HepG2 (cell line): ENCODE measurements around the gene MTHFD1. TPM values are rescaled to one million over a fixed set of nuclear protein-coding genes. Genes with fewer than 3 reads are reported as not detected.
A peak's percentile ranks its signal among the peaks of the same experiment; 100 is the strongest.

ENCODE experiments used
- ATAC-seq: fragments of 200-7000 bp; cut with Tn5 transposase; 3 replicates; pipeline ENCODE4 v1.9.1; 2020; ENCODE audit warnings: mild to moderate bottlenecking, moderate library complexity
- BruUV-seq: library from RNA; stranded (reverse); fragments of 400-500 nt; replicated peaks from 2 replicates; lab custom pipeline; 2021; lab: Mats Ljungman, UMichigan
- CTCF ChIA-PET: fragments of 300-600 bp; formaldehyde crosslinking; extraction: SDS; loops from one replicate; lab custom pipeline; 2021; ENCODE audit warnings: low total read pairs, inconsistent platforms, low intra/inter-chr PET ratio; lab: Yijun Ruan, JAX
- POLR2A ChIA-PET: fragments of 350-600 bp; sonication (Branson Sonifier 250); formaldehyde crosslinking; loops from one replicate; lab custom pipeline; 2020; ENCODE audit warnings: antibody characterized with exemption, inconsistent platforms; lab: Yijun Ruan, JAX
- DNase-seq: peaks from one replicate; pipeline ENCODE4 v3.0.0-alpha.2; 2015; ENCODE audit warnings: low spot score
- FAIRE-seq: peaks from 3 replicates; lab custom pipeline; 2011; peaks lifted over from hg19 to GRCh38; lab: Jason Lieb, UNC
- H2AFZ ChIP-seq: one replicate; pipeline ENCODE4 v1.6.1; 2011; ENCODE audit warnings: low read length, inconsistent platforms
- H3K27ac ChIP-seq: fragments of 300-600 bp; 3 replicates; pipeline ENCODE4 v1.8.0; 2011; ENCODE audit warnings: mixed run types, mild to moderate bottlenecking, mixed read lengths, low read length, inconsistent platforms; ENCODE audit not compliant: insufficient read depth; ENCODE audit errors: extremely low read length
- H3K27me3 ChIP-seq, 2 experiments: fragments of 200-600 bp in 1 of 2; 2 replicates in 1 of 2; 3 replicates in 1 of 2; pipeline versions ENCODE4 v1.6.0 to v1.8.0; 2011; ENCODE audit warnings: low read length in 2 of 2, mild to moderate bottlenecking in 2 of 2, moderate library complexity in 2 of 2, inconsistent platforms in 1 of 2; ENCODE audit not compliant: insufficient read depth in 2 of 2, control insufficient read depth in 1 of 2
- H3K36me3 ChIP-seq, 2 experiments: fragments of 200-600 bp in 1 of 2; replicated peaks in 1 of 2; 2 replicates in 1 of 2; 3 replicates in 1 of 2; pipeline versions ENCODE4 v1.5.1 to v1.8.0; 2011; ENCODE audit warnings: low read length in 2 of 2, inconsistent platforms in 1 of 2; ENCODE audit not compliant: insufficient read depth in 2 of 2, control insufficient read depth in 1 of 2
- H3K4me1 ChIP-seq: 2 replicates; pipeline ENCODE4 v1.5.1; 2012; ENCODE audit warnings: low read length, inconsistent platforms; ENCODE audit not compliant: insufficient read depth
- H3K4me2 ChIP-seq: 2 replicates; pipeline ENCODE4 v1.6.0; 2011; ENCODE audit warnings: low read depth, low read length, inconsistent platforms
- H3K4me3 ChIP-seq, 3 experiments: fragments of 200-600 bp in 1 of 3; sonication (generic), shearing (Covaris generic) in 1 of 3; replicated peaks in 1 of 3; 2 replicates each; pipeline ENCODE4 v1.5.1; 2011 to 2016; ENCODE audit warnings: low read length in 3 of 3, inconsistent platforms in 2 of 3, low read depth in 2 of 3, mild to moderate bottlenecking in 2 of 3, control low read depth in 1 of 3, mixed read lengths in 1 of 3; ENCODE audit not compliant: insufficient read depth in 1 of 3
- H3K79me2 ChIP-seq: one replicate; pipeline ENCODE4 v1.6.1; 2011; ENCODE audit warnings: low read length, inconsistent platforms; ENCODE audit not compliant: insufficient read depth
- H3K9ac ChIP-seq: 2 replicates; pipeline ENCODE4 v1.6.0; 2011; ENCODE audit warnings: mild to moderate bottlenecking, low read depth, low read length, inconsistent platforms; ENCODE audit not compliant: insufficient read depth
- H3K9me3 ChIP-seq: 2 replicates; pipeline ENCODE4 v1.5.1; 2012; ENCODE audit warnings: mild to moderate bottlenecking, low read length
- H4K20me1 ChIP-seq: 2 replicates; pipeline ENCODE4 v1.6.0; 2011; ENCODE audit warnings: inconsistent platforms, mild to moderate bottlenecking, low read length, moderate library complexity; ENCODE audit not compliant: insufficient read depth
- ATF3 ChIP-seq: sonication (generic); formaldehyde crosslinking; IDR thresholded peaks from 2 replicates; pipeline ENCODE4 v1.4.0; 2020; ENCODE audit warnings: missing genetic modification reagents
- BCLAF1 ChIP-seq: fragments of 450-650 bp; IDR thresholded peaks from 2 replicates; pipeline ENCODE4 v1.6.1; 2017; ENCODE audit warnings: mild to moderate bottlenecking
- NR2F6 ChIP-seq, 2 experiments: IDR thresholded peaks; 2 replicates each; pipeline ENCODE4 v1.6.1; 2016; ENCODE audit warnings: antibody characterized with exemption in 1 of 2, mild to moderate bottlenecking in 1 of 2
- POGK ChIP-seq: sonication (generic); formaldehyde crosslinking; conservative IDR thresholded peaks from 2 replicates; pipeline ENCODE4 v1.8.0; 2022; ENCODE audit warnings: mild to moderate bottlenecking, moderate library complexity, missing genetic modification reagents
- REL ChIP-seq: sonication (generic); formaldehyde crosslinking; conservative IDR thresholded peaks from 2 replicates; pipeline ENCODE4 v1.8.0; 2022; ENCODE audit warnings: mild to moderate bottlenecking, missing genetic modification reagents, moderate library complexity
- SKI ChIP-seq: fragments of 450-650 bp; IDR thresholded peaks from one replicate; pipeline ENCODE4 v1.6.1; 2018; ENCODE audit warnings: mild to moderate bottlenecking; ENCODE audit not compliant: partially characterized antibody
- TFAP4 ChIP-seq: sonication (generic); IDR thresholded peaks from 2 replicates; pipeline ENCODE4 v1.6.1; 2016; ENCODE audit warnings: low read depth, borderline replicate concordance
- ZNF34 ChIP-seq: sonication (generic); formaldehyde crosslinking; IDR thresholded peaks from 2 replicates; pipeline ENCODE4 v1.4.0; 2020; ENCODE audit warnings: mild to moderate bottlenecking, missing genetic modification reagents, borderline replicate concordance
- ZNF703 ChIP-seq: sonication (generic); formaldehyde crosslinking; IDR thresholded peaks from 2 replicates; pipeline ENCODE4 v1.5.1; 2020; ENCODE audit warnings: missing genetic modification reagents, mild to moderate bottlenecking, moderate library complexity, borderline replicate concordance
- ZNF720 ChIP-seq: sonication (generic); formaldehyde crosslinking; IDR thresholded peaks from 2 replicates; pipeline ENCODE4 v1.4.0; 2020; ENCODE audit warnings: missing genetic modification reagents
- WGBS: methylation state at CpG from one replicate; pipeline ENCODE4 v1.1.6; 2017; ENCODE audit warnings: low lambda C conversion rate; 5-methylcytosine and 5-hydroxymethylcytosine counted together
- in situ Hi-C: cut with HindIII; loops from 2 replicates; pipeline ENCODE4 v1.10.0; 2017; ENCODE audit warnings: low pct_unique_long_range_greater_than_20kb; ENCODE audit not compliant: extremely low pct_ligation_motif_present
- intact Hi-C: fragments of 100-400 bp; cut with micrococcal nuclease; formaldehyde crosslinking; loops from one replicate; pipeline ENCODE4 v1.10.0; 2022; ENCODE audit not compliant: unreplicated experiment
- polyA plus RNA-seq, 8 experiments: library from polyadenylated mRNA; depleted of rRNA in 3 of 8; stranded (reverse) in 7 of 8; unstranded in 1 of 8; fragments of >200 nt; fragmentation: Illumina TruSeq in 4 of 8; extraction: Trizol in 4 of 8; gene quantifications; 2 replicates each; pipeline versions ENCODE4 v1.2.1 to v1.2.3, GENCODE V29; 2011 to 2016; ENCODE audit warnings: low read depth in 4 of 8, missing spikeins in 1 of 8, mixed read lengths in 1 of 8; ENCODE audit not compliant: insufficient read depth in 1 of 8
- total RNA-seq, 5 experiments: library from RNA; depleted of rRNA; stranded (reverse); fragments of >200 nt; fragmentation: Illumina TruSeq; extraction: Trizol; gene quantifications; 2 replicates each; pipeline ENCODE4 v1.2.3, GENCODE V29; 2016; ENCODE audit warnings: low read depth in 1 of 5

MTHFD1 gene
- total and polyA plus RNA-seq, 2 of the 13 experiments (the other 11 are each of a cell fraction or from before 2014, with no cell fraction given): 31.0 to 106 TPM

GRCh38 chr14:64416348-64416932 is 28.3 kb downstream of the MTHFD1 start:
- Histone ChIP-seq H3K4me2 (no peak overlapping the region), H4K20me1 (no peaks in the 10 kb centered on the region), H2AFZ (no peak overlapping the region), H3K27ac (no peak overlapping the region), H3K79me2 (no peaks in the 10 kb centered on the region), H3K9ac (no peak overlapping the region), H3K9me3 (no peaks in the 10 kb centered on the region), H3K27me3 (no peaks in the 10 kb centered on the region), H3K4me1 (no peaks in the 10 kb centered on the region), H3K36me3 (peaks cover 19 to 77% of the 10 kb centered on the region in 2 experiments), H3K4me3 (no peak overlapping the region)
- intact Hi-C loops (no loop called here), in situ Hi-C loops (no loop called here)
- 84% methylated on average over 3 of the region's 3 CpGs for WGBS
- ATAC-seq: no peak
- FAIRE-seq: no peak
- DNase-seq: no peak
- BruUV-seq: no TSS peak
- ChIA-PET POLR2A (no interaction called here), CTCF (no interaction called here)
- TF ChIP-seq NR2F6 (IDR thresholded peaks at IDR 0.05) (0 out of 2 replicates have a peak, but pooled peaks have one; percentile 30), NR2F6 (CRISPR knock-in tag; IDR thresholded peaks at IDR 0.05) (no peak), BCLAF1 (no peak)

GRCh38 chr14:64417055-64417770 is 29.1 kb downstream of the MTHFD1 start:
- no peaks in the 10 kb centered on the region for H3K9me3 ChIP-seq
- in situ Hi-C loops: no loop called here
- no peaks in the 10 kb centered on the region for H4K20me1 ChIP-seq
- no peak overlapping the region for H3K9ac ChIP-seq
- POLR2A ChIA-PET: no interaction called here
- CTCF ChIA-PET: no interaction called here
- DNase-seq: no peak
- H3K36me3 ChIP-seq: peaks cover 20 to 73% of the 10 kb centered on the region in 2 experiments
- no peak overlapping the region for H3K27ac ChIP-seq
- 98% methylated on average over 5 of the region's 5 CpGs for WGBS
- no peaks in the 10 kb centered on the region for H3K27me3 ChIP-seq
- H2AFZ ChIP-seq: no peak overlapping the region
- no peak overlapping the region for H3K4me3 ChIP-seq
- BruUV-seq: no TSS peak
- no peak for ATAC-seq
- FAIRE-seq: no peak
- intact Hi-C loops: no loop called here
- no peaks in the 10 kb centered on the region for H3K4me1 ChIP-seq
- H3K79me2 ChIP-seq: no peaks in the 10 kb centered on the region
- no peak overlapping the region for H3K4me2 ChIP-seq
- TF ChIP-seq SKI (no peak), ZNF703 (CRISPR knock-in tag) (no peak), ZNF34 (CRISPR knock-in tag) (no peak), REL (CRISPR knock-in tag) (no peak), ATF3 (CRISPR knock-in tag) (no peak), TFAP4 (no peak), POGK (no peak), ZNF720 (CRISPR knock-in tag) (no peak)
